H1 (cell line): Measurements from ENCODE around the gene ADARB2. TPM values are rescaled to one million over a fixed set of nuclear protein-coding genes. Genes with fewer than 3 reads are reported as not detected.

ENCODE experiments used
- CTCF ChIA-PET: fragments of 300-600 bp; sonication (Branson Sonifier 250); formaldehyde crosslinking; loops from one replicate; lab custom pipeline; 2021; ENCODE audit not compliant: partially characterized antibody; lab: Charles Lee
- POLR2A ChIA-PET: fragments of 300-600 bp; sonication (Branson Sonifier 250); formaldehyde crosslinking; loops from one replicate; lab custom pipeline; 2021; ENCODE audit warnings: inconsistent platforms; ENCODE audit not compliant: partially characterized antibody; lab: Charles Lee
- DNase-seq, 2 experiments: peaks; one replicate each; pipeline versions ENCODE4 v3.0.0 to v3.0.0-alpha.2; 2010 to 2022; ENCODE audit warnings: low spot score in 2 of 2, low read depth in 1 of 2, mixed read lengths in 1 of 2
- FAIRE-seq: peaks from 2 replicates; lab custom pipeline; 2011; peaks lifted over from hg19 to GRCh38; lab: Jason Lieb, UNC
- H2AFZ ChIP-seq: 2 replicates; pipeline ENCODE4 v1.8.1; 2012; ENCODE audit warnings: low read length, inconsistent platforms
- H2AK5ac ChIP-seq: 2 replicates; pipeline ENCODE4 v1.6.1; 2013; ENCODE audit warnings: low read depth, low read length
- H2BK120ac ChIP-seq: replicated peaks from 2 replicates; pipeline ENCODE3; 2013; ENCODE audit warnings: low read depth, low read length, inconsistent platforms
- H2BK12ac ChIP-seq: 2 replicates; pipeline ENCODE4 v1.6.1; 2013; ENCODE audit warnings: low read depth, low read length
- H2BK15ac ChIP-seq: 2 replicates; pipeline ENCODE4 v1.6.1; 2013; ENCODE audit warnings: low read length
- H2BK20ac ChIP-seq: 2 replicates; pipeline ENCODE4 v1.6.1; 2013; ENCODE audit warnings: low read length
- H2BK5ac ChIP-seq: 2 replicates; pipeline ENCODE4 v1.6.1; 2013; ENCODE audit warnings: low read depth, low read length
- H3K14ac ChIP-seq: 2 replicates; pipeline ENCODE4 v1.6.1; 2013; ENCODE audit warnings: inconsistent platforms; ENCODE audit not compliant: insufficient read length
- H3K18ac ChIP-seq: 2 replicates; pipeline ENCODE4 v1.6.1; 2013; ENCODE audit warnings: low read length; ENCODE audit errors: extremely low read depth
- H3K23ac ChIP-seq: 2 replicates; pipeline ENCODE4 v1.6.1; 2013; ENCODE audit warnings: inconsistent platforms; ENCODE audit not compliant: insufficient read length
- H3K23me2 ChIP-seq: 2 replicates; pipeline ENCODE4 v1.6.1; 2013; ENCODE audit warnings: low read depth, low read length
- H3K27ac ChIP-seq: 2 replicates; pipeline ENCODE4 v1.6.1; 2011; ENCODE audit warnings: low read depth, low read length, inconsistent platforms
- H3K27me3 ChIP-seq, 4 experiments: replicated peaks in 1 of 4; 1 replicate in 1 of 4; 2 replicates in 3 of 4; pipeline versions ENCODE4 v1.6.1 to v1.8.1; 2011 to 2013; ENCODE audit warnings: low read length in 3 of 4, mild to moderate bottlenecking in 3 of 4, inconsistent platforms in 2 of 4, mixed read lengths in 2 of 4, moderate library complexity in 1 of 4; ENCODE audit not compliant: control insufficient read depth in 3 of 4, insufficient read depth in 3 of 4; ENCODE audit errors: extremely low read depth in 1 of 4
- H3K36me3 ChIP-seq, 4 experiments: 2 replicates each; pipeline versions ENCODE4 v1.6.1 to v1.8.1; 2011 to 2013; ENCODE audit warnings: mild to moderate bottlenecking in 4 of 4, low read length in 3 of 4, moderate library complexity in 2 of 4, control low read depth in 1 of 4, inconsistent platforms in 1 of 4; ENCODE audit not compliant: insufficient read depth in 4 of 4, control insufficient read depth in 2 of 4
- H3K4ac ChIP-seq: replicated peaks from 2 replicates; pipeline ENCODE3; 2013; ENCODE audit warnings: low read length, low read depth, mixed read lengths, inconsistent platforms; ENCODE audit not compliant: insufficient read length
- H3K4me1 ChIP-seq, 4 experiments: replicated peaks in 1 of 4; 1 replicate in 1 of 4; 2 replicates in 3 of 4; pipeline versions ENCODE4 v1.6.1 to v1.8.1; 2011 to 2013; ENCODE audit warnings: low read length in 3 of 4, inconsistent platforms in 2 of 4, mixed read lengths in 1 of 4; ENCODE audit not compliant: insufficient read depth in 4 of 4, control insufficient read depth in 3 of 4
- H3K4me2 ChIP-seq, 2 experiments: 2 replicates each; pipeline versions ENCODE4 v1.6.1 to v1.8.1; 2011 to 2013; ENCODE audit warnings: low read depth in 2 of 2, low read length in 2 of 2, control low read depth in 1 of 2, inconsistent platforms in 1 of 2, mild to moderate bottlenecking in 1 of 2; ENCODE audit not compliant: insufficient read depth in 1 of 2
- H3K4me3 ChIP-seq, 4 experiments: fragments of 200-600, 300-600 bp in 1 of 4; sonication (generic), shearing (Covaris generic), sonication (Bioruptor Twin) in 1 of 4; 2 replicates each; pipeline versions ENCODE4 v1.5.1 to v1.8.1; 2011 to 2016; ENCODE audit warnings: low read length in 4 of 4, low read depth in 3 of 4, control low read depth in 2 of 4, inconsistent platforms in 2 of 4, mild to moderate bottlenecking in 2 of 4, mixed read lengths in 1 of 4, moderate library complexity in 1 of 4; ENCODE audit not compliant: insufficient read depth in 2 of 4; ENCODE audit errors: extremely low read depth in 1 of 4
- H3K56ac ChIP-seq: replicated peaks from 2 replicates; pipeline ENCODE3; 2013; ENCODE audit warnings: low read depth, mild to moderate bottlenecking, mixed read lengths, low read length, inconsistent platforms; ENCODE audit not compliant: insufficient read length
- H3K79me1 ChIP-seq: 2 replicates; pipeline ENCODE4 v1.6.1; 2013; ENCODE audit warnings: low read depth, low read length, control low read depth
- H3K79me2 ChIP-seq, 2 experiments: 2 replicates each; pipeline versions ENCODE4 v1.6.1 to v1.8.1; 2012 to 2013; ENCODE audit warnings: low read length in 2 of 2, mild to moderate bottlenecking in 2 of 2, inconsistent platforms in 1 of 2; ENCODE audit not compliant: insufficient read depth in 2 of 2, control insufficient read depth in 1 of 2
- H3K9ac ChIP-seq, 4 experiments: replicated peaks in 1 of 4; 1 replicate in 1 of 4; 2 replicates in 3 of 4; pipeline versions ENCODE4 v1.6.1 to v1.8.1; 2011 to 2013; ENCODE audit warnings: low read depth in 3 of 4, low read length in 3 of 4, control low read depth in 2 of 4, mild to moderate bottlenecking in 2 of 4, moderate library complexity in 2 of 4, inconsistent platforms in 1 of 4; ENCODE audit errors: extremely low read depth in 1 of 4
- H3K9me3 ChIP-seq, 2 experiments: 2 replicates each; pipeline versions ENCODE4 v1.6.1 to v1.8.1; 2012 to 2013; ENCODE audit warnings: mild to moderate bottlenecking in 2 of 2, moderate library complexity in 2 of 2, control low read depth in 1 of 2, inconsistent platforms in 1 of 2, low read depth in 1 of 2, low read length in 1 of 2, mixed read lengths in 1 of 2; ENCODE audit not compliant: insufficient read depth in 2 of 2
- H4K20me1 ChIP-seq, 2 experiments: replicated peaks in 1 of 2; 2 replicates each; pipeline versions ENCODE3 to v1.8.1; 2011 to 2013; ENCODE audit warnings: inconsistent platforms in 2 of 2, low read length in 2 of 2, mild to moderate bottlenecking in 1 of 2; ENCODE audit not compliant: insufficient read depth in 2 of 2, control insufficient read depth in 1 of 2
- H4K5ac ChIP-seq: 2 replicates; pipeline ENCODE4 v1.6.1; 2013; ENCODE audit warnings: low read length, low read depth, mixed read lengths, inconsistent platforms; ENCODE audit not compliant: insufficient read length
- H4K8ac ChIP-seq: 2 replicates; pipeline ENCODE4 v1.8.0; 2013; ENCODE audit warnings: mild to moderate bottlenecking, moderate library complexity, low read length, inconsistent platforms; ENCODE audit not compliant: insufficient read depth; ENCODE audit errors: extremely low read depth
- H4K91ac ChIP-seq: replicated peaks from 2 replicates; pipeline ENCODE3; 2013; ENCODE audit warnings: low read length, mixed read lengths, inconsistent platforms; ENCODE audit not compliant: insufficient read length
- ATF3 ChIP-seq: IDR thresholded peaks from 2 replicates; pipeline ENCODE4 v1.6.1; 2011; ENCODE audit warnings: low read depth, mild to moderate bottlenecking, low read length; ENCODE audit not compliant: insufficient read depth
- GTF2F1 ChIP-seq: IDR thresholded peaks from 2 replicates; pipeline ENCODE4 v1.6.1; 2012; ENCODE audit warnings: low read depth, low read length, improper control_type of control experiment, borderline replicate concordance
- YY1 ChIP-seq: IDR thresholded peaks from 2 replicates; pipeline ENCODE4 v1.6.1; 2011; ENCODE audit warnings: low read depth, mild to moderate bottlenecking, low read length
- WGBS, 2 experiments: shearing (Covaris generic) in 1 of 2; methylation state at CpG; one replicate each; pipeline versions ENCODE4 v1.1.6 to v1.1.7; 2013 to 2015; ENCODE audit warnings: low lambda C conversion rate in 2 of 2, mixed read lengths in 2 of 2, inconsistent platforms in 1 of 2, low coverage in 1 of 2, missing lambda C conversion rate in 1 of 2; ENCODE audit not compliant: insufficient replicate concordance in 2 of 2, insufficient coverage in 1 of 2, insufficient read length in 1 of 2; ENCODE audit errors: extremely low coverage in 1 of 2, missing lambda C conversion rate in 1 of 2; 5-methylcytosine and 5-hydroxymethylcytosine counted together
- polyA plus RNA-seq, 7 experiments: library from polyadenylated mRNA; depleted of rRNA in 3 of 7; stranded (reverse) in 5 of 7; unstranded in 2 of 7; fragments of >200 nt in 5 of 7; fragments of 200-250 nt in 2 of 7; gene quantifications; 1 replicate in 5 of 7; 2 replicates in 1 of 7; 4 replicates in 1 of 7; pipeline versions ENCODE4 v1.2.1 to v1.2.3, GENCODE V29; 2011 to 2013; ENCODE audit warnings: missing spikeins in 2 of 7, mixed read lengths in 2 of 7
- total RNA-seq: library from RNA; stranded (reverse); fragmentation: NEBNext Ultra II Directional; extraction: Animal tissue kit (Norgen Biotek cat#: 25700); gene quantifications from 2 replicates; pipeline ENCODE4 v1.2.1, GENCODE V29; 2021

Gene ADARB2
- total and polyA plus RNA-seq, 2 of the 8 experiments (the other 6 are each of a cell fraction or from before 2014, with no cell fraction given) = 2.2 to 2.8 TPM

- no peak overlapping the region for H2BK12ac ChIP-seq
- POLR2A ChIA-PET = no interaction called here
- no peak overlapping the region for H2BK15ac ChIP-seq
- H3K18ac ChIP-seq = no peak overlapping the region
- H3K4me1 ChIP-seq = peaks cover 0 to 6% (median 0%) of the 10 kb centered on the region in 4 experiments; a peak in 3 of 7 replicates
- no peak overlapping the region for H2AFZ ChIP-seq
- no peak overlapping the region for H3K14ac ChIP-seq
- no peak overlapping the region for H3K4ac ChIP-seq
- no peak overlapping the region for H2BK20ac ChIP-seq
- no peak overlapping the region for H4K5ac ChIP-seq
- H3K79me2 ChIP-seq = no peaks in the 10 kb centered on the region
- H3K23me2 ChIP-seq = no peaks in the 10 kb centered on the region; the same call in 1 of the 2 replicates
- H3K79me1 ChIP-seq = no peaks in the 10 kb centered on the region
- H3K9ac ChIP-seq = no peak overlapping the region
- no peaks in the 10 kb centered on the region for H3K36me3 ChIP-seq
- peaks cover 0 to 2% (median 0%) of the 10 kb centered on the region in 4 experiments; a peak in 1 of 7 replicates for H3K27me3 ChIP-seq
- 100% methylated on average over 1 of the region's 1 CpG; no CpG with 5 or more reads in 1 of the 2 experiments for WGBS, 2 experiments
- FAIRE-seq = no peak
- H4K20me1 ChIP-seq = no peaks in the 10 kb centered on the region
- CTCF ChIA-PET = interaction anchor here (1.4 kb wide), 1 partner anchor 12 kb away, joined by 5 read pairs; no protein-coding TSS in a partner anchor
- no peak overlapping the region for H3K56ac ChIP-seq
- no peak overlapping the region for H2AK5ac ChIP-seq
- DNase-seq = no peak
- no peak overlapping the region for H3K4me2 ChIP-seq
- H3K27ac ChIP-seq = no peak overlapping the region
- H2BK120ac ChIP-seq = no peak overlapping the region
- H3K9me3 ChIP-seq = peaks cover 0 to 6% of the 10 kb centered on the region in 2 experiments; a peak in 1 of 4 replicates
- no peak overlapping the region for H3K23ac ChIP-seq
- no peak overlapping the region for H2BK5ac ChIP-seq
- no peak overlapping the region for H4K91ac ChIP-seq
- H4K8ac ChIP-seq = no peak overlapping the region
- no peak overlapping the region for H3K4me3 ChIP-seq
- TF ChIP-seq ATF3 (no peak), YY1 (no peak), GTF2F1 (no peak)
These were observed 306.1 kb downstream of the ADARB2 start for GRCh38 chr10:1431229-1431628.
